ENCODE data around the gene P4HB. TPM values are rescaled to one million over a fixed set of nuclear protein-coding genes. Genes with fewer than 3 reads are reported as not detected.

The P4HB gene
- total RNA-seq, 1 donor from 2014 or later = 678 TPM

DNA sequence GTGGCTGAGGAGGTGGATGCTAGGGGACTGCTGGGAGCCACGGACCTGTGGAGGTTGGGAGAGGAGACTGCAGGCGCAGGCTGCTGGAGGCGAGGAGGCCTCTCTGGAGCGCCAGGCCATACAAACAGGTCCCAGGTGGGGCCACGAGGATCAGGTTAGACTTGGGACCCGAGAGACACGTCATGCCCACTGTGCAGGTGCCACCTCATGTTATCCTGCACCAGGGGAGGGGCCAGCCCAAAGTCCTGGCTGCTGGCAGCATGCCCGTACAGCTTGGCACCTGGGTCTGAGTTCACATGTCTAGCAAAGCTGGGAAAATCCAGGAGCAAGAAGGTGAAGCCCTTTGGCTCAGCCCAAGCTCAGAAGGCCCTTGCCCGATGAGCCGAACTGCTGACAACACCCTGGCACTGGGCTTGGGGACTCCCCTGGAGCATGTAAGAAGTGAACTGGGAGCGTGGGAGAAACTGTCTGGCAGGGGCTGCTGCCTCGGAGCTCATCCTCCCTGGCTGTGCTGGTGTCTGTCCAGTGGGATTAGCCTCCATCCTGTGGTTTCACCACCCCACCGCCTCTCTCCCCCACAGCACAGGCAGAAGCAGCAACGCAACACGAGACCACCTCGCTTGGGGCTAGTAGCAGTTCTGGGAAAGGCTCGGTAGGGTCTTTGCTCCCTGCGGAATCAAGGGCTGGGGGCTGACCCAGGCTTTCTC, 5.6 kb upstream of the P4HB start:
- Mint-ChIP-seq H3K27me3 (ENCODE audit: unreplicated experiment) (peaks cover 26% of the 10 kb centered on the region), H3K36me3 (ENCODE audit: low read depth, unreplicated experiment) (peaks cover 15% of the 10 kb centered on the region), H3K4me3 (ENCODE audit: unreplicated experiment) (no peak overlapping the region), H3K27ac (ENCODE audit: unreplicated experiment) (no peak overlapping the region), H3K4me1 (ENCODE audit: unreplicated experiment) (peaks cover 15% of the 10 kb centered on the region), H3K9me3 (ENCODE audit: unreplicated experiment) (no peaks in the 10 kb centered on the region)
- TF ChIP-seq CTCF (IDR thresholded peaks at IDR 0.05; ENCODE audit: unreplicated experiment) = no peak
- no peak for DNase-seq (ENCODE audit: low spot score)

DNA sequence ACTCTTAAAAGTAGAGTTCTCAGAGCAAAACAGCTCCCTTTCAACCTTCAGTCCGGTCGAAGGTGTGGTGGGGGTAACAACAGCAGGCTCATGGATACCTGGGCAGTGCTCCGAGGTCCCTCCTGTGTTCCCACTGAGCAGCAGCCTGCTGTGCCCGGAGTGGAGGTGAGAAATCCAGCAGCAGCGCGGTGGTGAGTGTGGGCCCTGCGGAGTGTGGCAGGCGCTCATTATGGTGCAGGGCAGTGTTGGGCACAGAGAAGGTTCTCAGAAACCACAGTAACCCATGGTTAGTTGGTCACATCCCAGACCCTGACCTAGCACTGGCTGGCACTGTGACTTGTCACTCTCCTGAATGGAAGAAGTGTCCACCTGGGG, 5.0 kb upstream of the P4HB start:
- Mint-ChIP-seq H3K4me3 (ENCODE audit: unreplicated experiment) (no peak overlapping the region), H3K27me3 (ENCODE audit: unreplicated experiment) (peaks cover 27% of the 10 kb centered on the region), H3K9me3 (ENCODE audit: unreplicated experiment) (no peaks in the 10 kb centered on the region), H3K4me1 (ENCODE audit: unreplicated experiment) (peaks cover 15% of the 10 kb centered on the region), H3K36me3 (ENCODE audit: low read depth, unreplicated experiment) (peaks cover 15% of the 10 kb centered on the region), H3K27ac (ENCODE audit: unreplicated experiment) (no peak overlapping the region)
- DNase-seq (ENCODE audit: low spot score) = no peak
- TF ChIP-seq CTCF (IDR thresholded peaks at IDR 0.05; ENCODE audit: unreplicated experiment) = no peak

GRCh38 chr17:81863833-81864768, 3.8 kb upstream of the P4HB start:
- Mint-ChIP-seq H3K4me1 (ENCODE audit: unreplicated experiment) (peaks cover 18% of the 10 kb centered on the region), H3K27me3 (ENCODE audit: unreplicated experiment) (peaks cover 26% of the 10 kb centered on the region), H3K27ac (ENCODE audit: unreplicated experiment) (peak overlapping the region; percentile 73), H3K9me3 (ENCODE audit: unreplicated experiment) (no peaks in the 10 kb centered on the region), H3K4me3 (ENCODE audit: unreplicated experiment) (peak overlapping the region; percentile 74), H3K36me3 (ENCODE audit: low read depth, unreplicated experiment) (peaks cover 18% of the 10 kb centered on the region)
- no peak for DNase-seq (ENCODE audit: low spot score)
- TF ChIP-seq CTCF (IDR thresholded peaks at IDR 0.05; ENCODE audit: unreplicated experiment) = peak; percentile 17

DNA sequence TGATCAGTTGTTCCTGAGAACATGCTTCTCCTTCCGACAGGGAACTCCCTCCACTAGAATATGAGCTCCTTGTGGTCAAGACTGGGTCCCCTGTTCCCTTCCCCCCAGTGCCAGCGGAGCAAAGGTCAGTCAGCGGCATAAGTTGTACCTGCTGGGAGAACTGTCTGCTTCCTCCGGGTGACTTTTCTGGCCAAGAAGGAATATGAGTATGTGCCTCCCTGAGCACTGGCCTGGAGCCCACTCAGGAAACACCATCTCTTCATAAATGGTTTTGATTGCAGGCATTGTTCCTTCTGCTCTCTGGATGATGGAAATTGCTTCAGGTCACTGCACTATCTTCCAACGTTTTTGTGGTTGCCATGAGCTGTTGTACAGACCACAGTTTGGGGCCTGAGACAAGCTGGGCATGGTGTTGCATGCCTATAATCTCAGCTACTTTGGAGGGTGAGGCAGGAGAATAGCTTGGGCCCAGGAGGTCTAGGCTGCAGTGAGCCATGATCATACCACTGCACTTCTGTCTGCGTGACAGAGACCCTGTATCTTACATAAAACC, 2.9 kb upstream of the P4HB start:
- TF ChIP-seq CTCF (IDR thresholded peaks at IDR 0.05; ENCODE audit: unreplicated experiment) = no peak
- Mint-ChIP-seq H3K27ac (ENCODE audit: unreplicated experiment) (peak overlapping the region; percentile 73), H3K27me3 (ENCODE audit: unreplicated experiment) (peaks cover 28% of the 10 kb centered on the region), H3K4me1 (ENCODE audit: unreplicated experiment) (peaks cover 21% of the 10 kb centered on the region), H3K36me3 (ENCODE audit: low read depth, unreplicated experiment) (peaks cover 18% of the 10 kb centered on the region), H3K4me3 (ENCODE audit: unreplicated experiment) (peak overlapping the region; percentile 74), H3K9me3 (ENCODE audit: unreplicated experiment) (no peaks in the 10 kb centered on the region)
- no peak for DNase-seq (ENCODE audit: low spot score)
